8988T (cell line): ENCODE data around the gene TMEM223.
"Not testable (repeated sequence)": the region's sequence is repeated elsewhere in the genome, so short reads cannot be mapped to it uniquely, and the experiment has no call there.

Experiments used
- DNase-seq: peaks from one replicate; pipeline ENCODE4 v3.0.0; 2011

Gene TMEM223, protein sequence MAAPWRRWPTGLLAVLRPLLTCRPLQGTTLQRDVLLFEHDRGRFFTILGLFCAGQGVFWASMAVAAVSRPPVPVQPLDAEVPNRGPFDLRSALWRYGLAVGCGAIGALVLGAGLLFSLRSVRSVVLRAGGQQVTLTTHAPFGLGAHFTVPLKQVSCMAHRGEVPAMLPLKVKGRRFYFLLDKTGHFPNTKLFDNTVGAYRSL

DNA sequence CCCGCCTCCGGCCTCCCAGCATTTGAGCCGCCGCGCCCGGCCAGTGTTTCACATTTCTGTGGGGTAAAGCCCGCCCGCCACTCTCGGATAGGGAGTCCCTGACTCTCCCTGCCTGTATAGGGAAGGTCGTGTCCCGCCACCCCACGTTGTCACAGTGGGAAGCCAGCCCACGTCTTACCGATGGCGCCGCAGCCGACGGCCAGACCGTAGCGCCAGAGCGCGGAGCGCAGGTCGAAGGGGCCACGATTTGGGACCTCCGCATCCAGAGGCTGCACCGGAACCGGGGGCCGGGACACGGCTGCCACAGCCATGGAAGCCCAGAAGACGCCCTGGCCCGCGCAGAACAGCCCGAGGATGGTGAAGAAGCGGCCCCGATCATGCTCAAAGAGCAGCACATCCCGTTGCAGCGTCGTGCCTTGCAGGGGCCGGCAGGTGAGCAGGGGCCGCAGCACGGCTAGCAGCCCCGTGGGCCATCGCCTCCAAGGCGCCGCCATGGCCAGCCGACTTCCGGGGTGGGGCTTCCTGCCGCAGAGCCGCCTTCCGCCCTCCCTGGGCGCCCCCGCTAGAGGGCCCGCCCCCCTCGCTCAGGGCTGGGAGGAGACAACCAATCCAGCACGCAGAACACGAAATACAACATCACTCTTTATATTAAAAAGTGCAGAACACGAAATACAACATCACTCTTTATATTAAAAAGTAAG, at the start of gene TMEM223:
TSS of gene TMEM223 (minus strand) at position 506 of the 701 bp plus-strand sequence. CDS start at position 494, 12 bp downstream.
- peak; percentile 88 for DNase-seq

DNA sequence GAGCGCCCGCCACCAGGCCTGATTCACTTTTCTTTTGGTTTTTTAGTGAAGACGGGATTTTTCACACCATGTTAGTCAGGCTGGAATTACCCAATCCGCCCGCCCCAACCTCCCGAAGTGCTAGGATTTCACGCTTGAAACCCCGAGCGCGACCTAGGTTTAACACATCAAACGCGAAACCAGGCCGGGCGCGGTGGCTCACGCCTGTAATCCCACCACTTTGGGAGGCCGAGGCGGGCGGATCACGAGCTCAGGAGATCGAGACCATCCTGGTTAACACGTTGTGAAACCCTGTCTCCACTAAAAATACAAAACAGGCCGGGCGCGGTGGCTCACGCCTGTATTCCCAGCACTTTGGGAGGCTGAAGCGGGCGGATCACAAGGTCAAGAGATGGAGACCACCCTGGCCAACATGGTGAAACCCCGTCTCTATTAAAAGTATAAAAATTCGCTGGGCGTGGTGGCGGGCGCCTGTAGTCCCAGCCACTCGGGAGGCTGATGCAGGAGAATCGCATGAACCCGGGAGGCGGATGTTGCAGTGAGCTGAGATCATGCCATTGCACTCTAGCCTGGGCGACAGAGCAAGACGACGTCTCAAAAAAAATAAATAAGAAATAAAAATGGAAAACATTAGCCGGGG, 49.0 kb upstream of the TMEM223 start:
- DNase-seq = not testable (repeated sequence)

DNA sequence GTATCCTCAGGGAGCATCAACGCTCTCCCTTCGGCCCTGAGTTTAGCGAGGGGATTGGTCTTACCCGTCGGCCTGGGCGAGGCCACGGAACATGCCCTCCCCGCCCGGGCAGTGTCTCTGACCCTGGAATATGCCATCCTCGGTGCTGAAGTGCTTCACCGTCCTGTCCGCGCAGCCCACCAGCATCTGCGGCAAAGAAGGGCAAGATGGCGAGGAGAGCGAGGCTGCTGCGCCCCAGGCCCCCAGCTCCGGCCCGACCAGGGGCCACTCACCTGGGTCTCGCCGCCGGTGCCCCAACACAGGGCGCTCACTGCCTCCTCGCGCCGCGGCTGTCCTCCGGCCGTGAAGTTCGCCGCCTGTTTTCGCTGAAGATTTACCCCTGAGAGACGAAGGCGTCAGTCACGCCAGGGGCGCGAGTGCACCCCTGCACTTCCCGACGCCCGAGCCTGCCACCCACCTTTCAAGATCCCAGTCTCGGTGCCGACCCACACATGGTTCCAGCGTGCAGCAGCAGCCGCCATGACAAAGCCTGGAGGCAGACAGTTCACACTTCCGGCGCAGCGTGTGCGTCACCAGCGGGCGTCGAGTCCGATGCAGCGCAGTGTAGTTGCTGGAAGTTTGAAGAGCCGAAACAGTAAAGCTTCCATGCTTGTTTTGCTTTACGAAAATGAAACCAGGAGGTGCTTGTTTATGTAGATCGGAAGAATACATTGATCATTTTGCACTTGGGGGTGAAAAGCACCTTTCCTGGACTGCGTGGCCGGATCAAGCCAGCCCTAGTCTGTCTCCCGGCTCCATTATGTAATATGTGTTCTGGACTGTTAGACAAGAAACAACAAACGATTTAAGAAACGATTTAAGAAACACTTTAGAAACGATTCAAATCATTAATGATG, 47.5 kb upstream of the TMEM223 start, which contains the start of gene WDR74:
TSS of gene WDR74 (minus strand) at position 541 of the 896 bp plus-strand sequence. CDS start at position 521, 20 bp downstream.
- DNase-seq = peak; percentile 73

DNA sequence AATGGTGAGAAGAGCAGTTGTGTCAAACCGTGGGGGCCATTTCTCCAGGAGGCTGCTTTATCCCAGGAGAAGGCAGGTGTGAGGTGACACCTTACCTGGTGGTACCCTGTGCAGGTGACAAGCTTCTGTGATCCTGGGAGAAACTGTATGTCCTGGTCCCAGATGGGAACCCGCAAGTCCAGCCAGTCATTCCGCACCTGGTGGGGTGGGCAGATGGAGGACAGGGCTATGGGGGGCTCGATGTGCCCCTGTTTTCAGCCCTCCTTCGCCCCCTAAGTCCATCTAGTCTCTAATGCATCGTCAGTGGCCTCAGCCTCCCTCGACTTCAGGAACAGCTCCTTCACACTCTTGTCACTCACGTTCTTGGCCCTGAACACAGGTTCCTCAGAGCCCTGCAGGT, 43.5 kb upstream of the TMEM223 start:
- DNase-seq = no peak

DNA sequence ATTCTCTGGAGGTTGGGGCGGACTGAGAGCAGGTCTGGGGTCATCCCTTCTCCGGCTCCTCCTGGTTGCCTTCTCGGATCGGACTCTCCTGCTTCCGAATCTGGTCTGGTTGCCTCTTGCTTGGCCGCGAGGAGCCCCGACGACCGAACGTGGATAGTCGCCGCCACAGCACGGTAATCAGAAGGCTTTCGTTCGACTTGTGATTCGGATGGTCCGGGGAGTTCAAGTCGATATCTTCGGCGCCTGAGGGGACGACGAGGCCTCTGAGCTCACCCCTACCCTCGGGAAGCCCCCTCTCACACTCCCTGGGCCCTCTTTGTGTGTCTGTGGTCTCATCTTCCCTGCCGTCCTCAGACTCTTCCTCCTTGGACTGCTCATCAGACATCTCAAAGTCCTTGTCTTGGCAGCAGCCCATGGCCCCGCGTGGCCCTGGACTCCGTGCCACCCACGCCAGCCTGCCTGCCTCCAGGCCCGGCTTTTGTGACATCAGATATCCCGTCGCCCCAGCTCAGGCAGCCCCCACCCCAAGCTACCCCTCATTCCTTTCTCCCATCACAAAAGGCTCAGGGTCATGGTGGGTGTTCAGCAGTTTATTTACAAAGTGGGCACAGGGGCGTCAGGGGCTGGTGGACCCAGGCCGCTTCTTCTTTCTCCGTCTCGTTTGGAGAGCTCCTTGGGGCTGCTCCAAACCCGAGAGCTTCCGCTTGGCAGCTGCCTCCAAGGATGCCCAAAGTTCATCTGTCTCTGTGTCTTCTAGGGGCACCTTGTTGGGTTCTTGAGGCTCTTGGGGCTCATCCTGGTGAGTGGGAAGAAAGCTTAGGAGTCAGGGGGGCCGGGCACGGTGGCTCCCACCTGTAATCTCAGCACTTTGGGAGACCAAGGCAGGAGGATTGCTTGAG, 40.8 kb upstream of the TMEM223 start, which contains the start of gene TEX54:
TSS of gene TEX54 (minus strand) at position 506 of the 899 bp plus-strand sequence.
- DNase-seq = no peak

DNA sequence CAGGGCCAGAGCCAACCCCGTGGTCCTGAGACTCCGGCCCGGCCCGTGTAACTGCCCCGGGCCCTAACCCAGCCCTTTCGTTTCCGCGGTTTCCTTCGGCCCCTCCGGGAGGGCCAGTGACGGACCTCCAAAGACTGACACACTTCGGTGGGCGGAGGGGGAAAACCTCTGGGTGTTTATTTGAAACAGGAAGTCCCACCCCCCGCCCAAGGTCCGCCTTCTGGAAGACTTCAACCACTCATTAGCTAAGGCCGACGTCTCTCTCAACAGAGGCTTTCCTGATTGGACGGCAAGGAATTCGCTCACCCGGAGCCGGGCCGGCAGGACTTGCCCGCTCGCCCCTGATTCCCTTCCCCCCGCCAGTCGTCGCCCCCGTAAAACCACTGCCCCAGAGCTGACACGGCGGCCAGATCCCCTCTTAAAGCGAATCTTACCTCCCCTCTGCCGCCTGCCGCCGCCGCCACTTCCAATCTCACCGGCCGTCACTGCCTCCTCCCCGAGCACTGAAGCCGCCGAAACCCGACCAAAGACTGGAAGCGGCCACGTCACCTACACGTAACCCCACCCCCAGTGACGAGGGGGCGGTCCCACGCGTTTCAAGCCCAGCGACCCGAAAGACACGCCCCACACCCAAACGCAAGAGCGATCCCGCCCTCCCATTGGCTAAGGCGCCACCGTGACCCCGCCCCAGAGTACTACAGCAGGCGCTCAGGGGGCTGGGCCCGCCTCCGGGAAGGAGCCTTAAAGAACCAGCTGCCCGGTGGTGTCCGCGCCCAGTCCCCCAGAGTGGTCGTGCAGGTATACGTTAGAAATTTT, 39.9 kb upstream of the TMEM223 start, which contains the start of gene STX5:
TSS of gene STX5 (minus strand) at position 532 of the 816 bp plus-strand sequence. CDS start 808 bp downstream, outside the sequence.
- DNase-seq = peak; percentile 88

DNA sequence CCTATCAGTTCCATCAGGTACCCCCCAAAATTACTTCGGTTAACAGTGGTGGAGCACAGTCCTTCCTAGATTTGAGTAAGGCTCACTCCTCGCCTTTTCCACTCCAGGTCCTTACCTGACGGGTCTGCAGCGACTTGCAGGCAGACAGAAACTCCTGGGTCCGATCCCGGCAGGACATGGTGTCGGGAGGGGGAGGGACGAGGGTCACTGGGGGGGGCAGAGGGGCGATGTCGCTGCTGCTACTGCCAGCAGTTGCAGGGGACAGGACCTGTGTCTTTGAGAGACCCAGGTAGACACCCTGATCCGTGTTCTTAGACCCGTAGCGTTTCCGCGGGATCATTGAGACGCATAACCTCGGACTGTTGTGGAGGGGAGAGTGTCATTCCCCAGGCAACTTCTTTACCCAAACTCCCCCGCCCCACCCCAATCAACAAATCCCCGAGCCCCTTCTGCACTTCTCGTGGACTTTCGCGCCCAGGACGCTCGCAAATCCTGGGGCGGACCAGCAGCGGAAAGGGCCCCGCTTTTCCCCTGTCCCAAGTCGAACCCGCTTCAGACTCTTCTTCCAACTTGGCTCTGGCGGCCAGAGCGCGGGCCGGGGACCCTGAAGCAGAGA, 39.2 kb upstream of the TMEM223 start:
- DNase-seq = no peak

DNA sequence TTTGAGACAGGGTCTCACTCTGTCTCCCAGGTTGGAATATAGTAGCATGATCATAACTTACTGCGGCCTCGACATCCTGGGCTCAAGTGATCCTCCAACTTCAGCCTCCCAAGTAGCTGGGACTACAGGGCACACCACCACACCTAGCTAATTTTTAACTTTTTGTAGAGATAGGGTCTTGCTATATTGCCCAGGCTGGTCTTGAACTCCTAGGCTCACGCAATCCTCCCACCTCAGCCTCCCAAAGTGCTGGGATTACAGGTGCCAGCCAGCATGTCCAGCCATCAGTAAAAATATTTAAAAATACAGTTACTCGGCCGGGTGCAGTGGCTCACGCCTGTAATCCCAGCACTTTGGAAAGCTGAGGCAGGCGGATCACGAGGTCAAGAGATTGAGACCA, 36.3 kb upstream of the TMEM223 start:
- not testable (repeated sequence) for DNase-seq

DNA sequence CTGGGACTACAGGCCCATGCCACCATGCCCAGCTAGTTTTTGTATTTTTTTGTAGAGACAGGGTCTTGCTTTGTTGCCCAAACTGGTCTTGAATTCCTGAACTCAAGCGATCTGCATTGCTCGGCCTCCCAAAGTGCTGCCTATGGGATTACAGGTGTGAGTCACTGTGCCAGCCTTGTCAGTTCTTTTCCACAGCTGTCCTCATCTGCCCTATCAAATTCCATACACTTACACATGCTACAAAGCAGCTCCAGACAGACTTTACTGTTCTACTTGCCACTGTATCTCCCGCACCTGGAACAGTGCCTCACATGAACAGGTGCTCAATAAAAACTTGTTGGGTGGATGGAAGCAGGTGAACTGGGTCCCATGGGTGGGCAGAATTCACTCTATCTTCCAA, 31.9 kb upstream of the TMEM223 start:
- no peak for DNase-seq

DNA sequence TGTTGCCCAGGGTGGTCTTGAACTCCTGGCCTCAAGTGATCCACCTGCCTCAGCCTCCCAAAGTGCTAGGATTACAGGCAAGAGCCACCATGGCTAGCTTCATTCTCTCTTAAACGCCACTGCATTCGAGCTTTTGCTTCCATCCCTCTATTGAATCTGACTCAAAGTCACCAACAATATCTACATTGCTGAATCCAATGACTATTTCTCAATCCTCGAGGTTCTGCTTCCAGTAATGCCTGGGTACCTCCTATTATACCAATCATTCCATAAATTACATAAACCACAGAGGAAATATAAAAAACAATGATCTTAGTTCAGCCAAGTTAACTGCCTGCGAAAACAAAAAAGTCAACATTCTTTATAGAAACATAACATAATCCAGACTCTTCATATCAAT, 25.3 kb upstream of the TMEM223 start:
- no peak for DNase-seq

DNA sequence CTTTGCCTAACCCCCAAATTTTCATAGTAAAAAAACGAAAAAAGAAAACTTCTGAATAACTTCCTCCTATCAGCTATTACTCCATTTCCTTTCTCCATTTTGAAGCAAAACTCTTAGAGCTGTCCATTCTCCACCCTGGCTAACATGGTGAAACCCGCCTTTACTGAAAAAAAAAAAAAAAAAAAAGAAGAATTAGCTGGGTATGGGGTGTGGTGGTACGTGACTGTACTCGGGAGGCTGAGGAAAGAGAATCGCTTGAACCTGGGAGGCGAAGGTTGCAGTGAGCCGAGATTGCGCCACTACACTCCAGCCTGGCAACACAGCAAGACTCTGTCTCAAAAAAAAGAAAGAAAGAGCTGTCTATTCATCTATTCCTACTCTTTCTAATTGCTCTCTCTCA, 24.8 kb upstream of the TMEM223 start:
- no peak for DNase-seq

DNA sequence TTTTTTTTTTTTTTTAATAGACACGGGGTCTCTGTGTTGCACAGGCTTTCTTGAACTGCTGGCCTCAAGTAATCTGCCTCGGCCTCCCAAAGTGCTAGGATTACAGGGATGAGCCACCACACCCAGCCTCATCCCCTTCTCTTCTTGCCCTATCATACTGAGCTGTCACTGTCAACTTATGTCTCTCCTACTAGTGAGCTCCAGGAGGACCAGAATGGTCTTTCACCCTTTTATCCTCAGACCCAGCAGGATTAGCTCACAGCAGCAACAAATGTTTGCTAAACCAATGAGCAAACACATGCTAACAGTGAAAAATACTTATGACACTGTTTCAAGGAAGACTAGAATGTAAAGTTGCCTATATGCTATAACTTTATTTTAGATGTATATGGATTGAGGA, 19.9 kb upstream of the TMEM223 start:
- DNase-seq = no peak

DNA sequence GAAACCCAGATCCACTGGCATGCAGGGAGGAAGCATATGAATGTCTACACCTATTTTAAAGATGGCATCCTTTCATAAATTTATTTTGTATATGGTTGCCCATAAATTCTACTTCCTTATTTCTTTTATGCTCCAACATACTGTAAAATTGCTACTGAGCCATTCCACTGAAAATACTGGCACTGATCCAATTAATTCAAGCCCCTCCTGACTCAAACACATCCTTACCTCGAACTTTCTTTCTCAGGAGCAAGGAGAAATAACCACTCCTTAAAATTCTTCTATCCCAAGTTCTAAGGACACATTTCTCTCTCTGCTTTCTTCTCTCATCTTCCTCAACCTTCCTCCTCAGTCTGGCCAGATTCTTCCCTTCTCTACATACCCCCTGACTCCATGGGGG, 18.9 kb upstream of the TMEM223 start:
- DNase-seq = no peak

DNA sequence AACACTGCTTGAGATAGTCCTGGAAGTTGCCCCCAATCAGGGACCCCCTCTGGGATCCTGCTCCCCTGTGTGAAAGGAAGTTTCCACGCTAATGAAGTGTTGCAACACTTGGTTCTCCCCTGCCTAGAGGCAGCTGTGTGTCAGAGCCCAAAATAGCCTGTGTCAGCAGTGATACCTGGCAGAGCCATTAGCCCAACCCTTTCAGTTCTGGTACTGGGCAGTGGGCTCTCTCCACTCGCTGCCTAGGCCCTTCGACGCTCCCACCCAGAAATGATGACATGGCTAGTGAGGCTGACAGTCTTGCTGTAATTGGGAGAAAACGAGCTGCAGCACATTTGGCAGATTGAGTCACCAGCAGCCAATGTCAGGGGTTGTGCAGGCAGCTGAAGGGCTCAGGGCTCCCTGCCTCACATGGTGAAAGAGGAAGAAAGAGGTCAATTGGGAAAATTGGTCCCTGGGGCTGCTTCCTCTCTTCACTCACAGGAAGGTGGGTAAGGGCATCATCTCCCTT, 14.9 kb upstream of the TMEM223 start:
- no peak for DNase-seq

DNA sequence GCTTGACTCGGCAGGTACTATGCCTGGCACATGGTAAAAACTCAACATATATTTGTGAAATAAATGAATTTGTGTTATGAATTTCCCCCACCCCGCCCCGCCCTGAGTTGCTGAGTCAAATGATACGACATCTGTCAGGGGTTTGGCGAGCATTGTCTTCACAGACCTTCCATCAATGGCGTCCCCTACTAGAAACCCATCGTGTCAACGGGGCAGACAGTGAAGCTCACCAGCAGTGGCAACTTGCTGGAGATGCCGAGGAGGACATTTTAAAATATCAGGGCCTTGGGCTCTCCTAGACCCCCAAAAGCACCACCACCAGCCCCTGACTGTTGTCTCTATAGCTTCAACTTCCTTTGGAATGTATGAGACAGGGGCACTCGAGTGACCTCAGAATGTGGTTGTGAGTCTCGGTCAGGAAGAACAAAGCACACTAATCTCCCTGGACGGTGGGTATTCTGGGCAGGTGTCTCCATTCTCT, 14.2 kb upstream of the TMEM223 start:
- DNase-seq = no peak

DNA sequence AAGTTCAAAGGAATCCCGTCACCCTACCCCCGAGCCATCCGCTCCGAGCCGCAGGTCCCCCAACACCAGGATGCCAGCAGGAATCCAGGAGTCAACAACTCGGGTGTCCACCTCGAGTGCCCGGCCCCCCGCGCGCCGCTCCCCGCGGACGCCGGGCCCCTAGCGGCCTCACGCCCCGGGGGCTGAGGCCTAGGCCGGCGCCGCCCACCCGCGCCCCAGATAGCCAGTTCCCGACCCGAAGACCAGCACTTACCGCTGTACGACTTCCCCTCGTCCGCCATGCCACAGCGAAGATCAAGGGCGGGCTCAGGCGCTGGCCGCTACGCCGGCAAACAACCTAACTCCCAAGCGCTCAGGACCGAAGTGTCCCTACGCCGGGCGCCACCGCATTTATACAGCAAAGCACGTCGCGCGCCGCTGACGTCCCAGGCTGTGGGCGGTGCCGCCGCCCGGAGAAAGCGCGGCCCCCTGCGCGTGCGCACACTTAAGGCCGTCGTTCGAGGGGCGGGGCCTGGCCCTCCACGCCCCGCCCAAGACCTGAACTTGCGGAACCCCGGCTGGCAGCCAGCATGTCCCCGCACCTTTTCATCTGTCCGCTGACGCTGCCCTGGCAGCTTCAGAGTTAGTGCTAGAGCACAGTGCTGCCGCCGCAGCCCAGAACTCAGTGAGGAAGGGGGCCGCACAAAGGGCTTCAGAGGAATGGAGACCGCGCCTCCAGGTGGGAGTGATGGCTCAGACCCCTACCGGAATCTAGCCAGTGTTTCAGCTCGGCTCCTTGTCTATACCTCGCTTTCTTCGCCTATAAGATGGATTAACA, 13.5 kb upstream of the TMEM223 start, which contains the start of gene NXF1:
TSS of gene NXF1 (minus strand) at position 365 of the 817 bp plus-strand sequence. CDS start at position 281, 84 bp downstream.
- DNase-seq = peak; percentile 93

DNA sequence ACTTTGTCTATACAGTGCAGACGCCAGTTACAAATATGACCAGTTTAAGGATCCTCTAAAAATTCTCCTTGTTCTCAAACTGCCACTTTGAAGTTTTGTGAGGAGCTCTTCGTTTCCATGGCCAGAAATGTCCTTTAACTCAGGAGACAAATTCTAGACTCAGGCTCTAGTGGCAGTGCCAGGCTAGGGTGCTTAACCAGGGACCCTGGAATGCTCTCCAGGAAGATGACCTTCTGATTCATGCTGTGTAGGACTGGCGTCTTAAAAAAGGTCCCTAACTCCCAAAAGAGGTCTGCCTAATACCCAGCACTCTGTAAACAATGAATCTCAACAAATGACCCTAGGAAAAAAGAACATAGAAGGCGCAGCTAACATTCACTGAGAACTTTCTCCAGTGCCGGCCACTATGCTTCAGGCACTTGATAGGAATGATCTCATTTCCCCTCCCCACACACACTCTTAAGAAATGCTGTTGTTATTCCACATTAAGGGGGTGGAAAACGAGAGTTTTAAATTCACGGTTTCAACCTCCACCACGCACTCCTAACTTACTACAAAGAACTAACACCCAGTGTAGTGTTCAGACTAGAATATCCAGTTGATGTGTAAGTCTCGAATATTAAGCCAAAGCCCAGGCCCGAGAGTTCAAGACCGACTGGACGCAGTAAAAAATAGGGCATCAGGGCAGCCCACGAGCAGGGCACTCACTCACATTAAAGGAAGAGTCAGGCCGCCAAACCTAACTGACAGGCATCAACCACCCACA, 12.7 kb upstream of the TMEM223 start:
- no peak for DNase-seq

DNA sequence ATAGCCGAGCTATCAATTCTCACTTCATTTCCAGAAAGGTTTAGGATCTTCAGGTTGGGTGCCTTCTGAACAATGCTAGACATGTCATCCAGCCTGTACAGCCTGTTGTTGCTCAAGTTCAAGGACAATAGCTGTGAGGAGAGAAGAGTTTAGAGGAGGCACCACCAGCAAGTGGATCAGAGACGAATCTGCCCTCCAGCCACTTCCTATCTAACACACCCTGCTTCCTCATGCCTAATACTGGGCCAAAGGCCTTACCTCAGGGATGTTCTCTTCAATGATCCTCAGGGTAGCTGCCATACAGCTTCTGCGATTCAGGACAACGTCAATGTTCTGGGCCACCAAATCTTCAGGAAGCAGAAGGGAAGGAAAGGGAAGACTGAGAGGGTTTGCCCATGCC, 9.3 kb upstream of the TMEM223 start:
- DNase-seq = no peak
